Activated naive CD8-positive, alpha-beta T cell treated with anti-CD3 and anti-CD28 coated beads, Interleukin-2, amount 50 U/mL, for 16 hours (primary cell): ENCODE measurements around the gene RUNX3.
"Not testable (repeated sequence)": the region's sequence is repeated elsewhere in the genome, so short reads cannot be mapped to it uniquely, and the experiment has no call there.

Experiments
- DNase-seq: peaks from one replicate; pipeline ENCODE4 v3.0.0-alpha.2; 2020; ENCODE audit warnings: low read depth, low spot score

Gene RUNX3

GRCh38 chr1:24914226-24915069, 15.6 kb downstream of the RUNX3 start:
- no peak for DNase-seq

GRCh38 chr1:24913616-24914225, 16.4 kb downstream of the RUNX3 start:
- DNase-seq: no peak

- DNase-seq: no peak
Measured at GRCh38 chr1:24913274-24913604, 16.8 kb downstream of the RUNX3 start.

GRCh38 chr1:24912376-24913273, 17.5 kb downstream of the RUNX3 start:
- no peak for DNase-seq

GRCh38 chr1:24911651-24912155, 18.4 kb downstream of the RUNX3 start:
- DNase-seq: no peak

- DNase-seq: peak; percentile 48
Measured at GRCh38 chr1:24910751-24911650, 19.1 kb downstream of the RUNX3 start.

GRCh38 chr1:24910210-24910609, 19.9 kb downstream of the RUNX3 start:
- no peak for DNase-seq

- no peak for DNase-seq
Measured at GRCh38 chr1:24909388-24909898, 20.6 kb downstream of the RUNX3 start.

- no peak for DNase-seq
Measured at GRCh38 chr1:24908591-24909259, 21.4 kb downstream of the RUNX3 start.

- DNase-seq: not testable (repeated sequence)
Measured at GRCh38 chr1:24907587-24908294, 22.3 kb downstream of the RUNX3 start.

- DNase-seq: no peak
Measured at GRCh38 chr1:24906760-24907490, 23.2 kb downstream of the RUNX3 start.

- no peak for DNase-seq
Measured at GRCh38 chr1:24905979-24906720, 23.9 kb downstream of the RUNX3 start.

- no peak for DNase-seq
Measured at GRCh38 chr1:24905355-24905978, 24.6 kb downstream of the RUNX3 start.

- no peak for DNase-seq
Measured at GRCh38 chr1:24904731-24905354, 25.2 kb downstream of the RUNX3 start.

GRCh38 chr1:24903955-24904730, 25.9 kb downstream of the RUNX3 start:
- DNase-seq: no peak

- DNase-seq: no peak
Measured at GRCh38 chr1:24903560-24903954, 26.5 kb downstream of the RUNX3 start.
